ENCODE measurements around the gene CAMK1D.

GRCh38 chr10:12308736-12309375 is 40.5 kb upstream of the CAMK1D start:
- no peak for TF ChIP-seq CTCF (IDR thresholded peaks at IDR 0.05)
- no peak for TF ChIP-seq POLR2A (IDR thresholded peaks at IDR 0.05)
- no peak for TF ChIP-seq POLR2AphosphoS5 (IDR thresholded peaks at IDR 0.05)
- TF ChIP-seq EP300 (IDR thresholded peaks at IDR 0.05; ENCODE audit: low read depth) = no peak
